Mononuclear cell (primary cell): Measurements from ENCODE around the gene P2RY6. TPM values are rescaled to one million over a fixed set of nuclear protein-coding genes. Genes with fewer than 3 reads are reported as not detected.

Source experiments
- H3K27me3 ChIP-seq: 2 replicates; pipeline ENCODE4 v1.6.0; 2011; ENCODE audit warnings: low read length, control low read depth; ENCODE audit not compliant: insufficient read depth
- H3K4me1 ChIP-seq: 2 replicates; pipeline ENCODE4 v1.5.1; 2011; ENCODE audit warnings: mild to moderate bottlenecking, low read length, control low read depth; ENCODE audit not compliant: insufficient read depth
- H3K4me3 ChIP-seq: 2 replicates; pipeline ENCODE4 v1.5.1; 2011; ENCODE audit warnings: mild to moderate bottlenecking, low read length, moderate library complexity
- H3K9me3 ChIP-seq: 2 replicates; pipeline ENCODE4 v1.5.1; 2011; ENCODE audit warnings: low read depth, mild to moderate bottlenecking, control low read depth, low read length
- total RNA-seq: library from RNA; depleted of rRNA; stranded (reverse); fragments of >200 nt; gene quantifications from one replicate; pipeline ENCODE4 v1.2.3, GENCODE V29; 2012

The P2RY6 gene
- total RNA-seq, 1 donor: 0.42 TPM

GRCh38 chr11:73307323-73308002, 35.3 kb downstream of the P2RY6 start:
- peaks cover 3% of the 10 kb centered on the region for H3K27me3 ChIP-seq
- peak overlapping the region; percentile 51 for H3K4me3 ChIP-seq
- H3K9me3 ChIP-seq: no peaks in the 10 kb centered on the region
- peaks cover 32% of the 10 kb centered on the region for H3K4me1 ChIP-seq

- H3K4me3 ChIP-seq: peak within 1 kb of the TSS; percentile 51
- H3K9me3 ChIP-seq: no peaks in the 10 kb centered on the region
- peaks cover 3% of the 10 kb centered on the region for H3K27me3 ChIP-seq
- peaks cover 32% of the 10 kb centered on the region for H3K4me1 ChIP-seq
Observed at GRCh38 chr11:73308003-73308960, 36.1 kb downstream of the P2RY6 start, which contains the start of gene ARHGEF17. Gene ARHGEF17, plus strand, starts transcription at chr11:73308276. Its CDS starts 363 bp downstream, at chr11:73308639.

- peak overlapping the region; percentile 51 for H3K4me3 ChIP-seq
Observed at GRCh38 chr11:73308961-73309919, 37.1 kb downstream of the P2RY6 start.

GRCh38 chr11:73310076-73310475, 37.9 kb downstream of the P2RY6 start:
- Histone ChIP-seq H3K27me3 (peaks cover 3% of the 10 kb centered on the region), H3K9me3 (no peaks in the 10 kb centered on the region), H3K4me3 (no peak overlapping the region), H3K4me1 (peaks cover 46% of the 10 kb centered on the region)

More at GRCh38 chr11:73308961-73309919, 37.1 kb downstream of the P2RY6 start:
- Histone ChIP-seq H3K4me1 (peaks cover 42% of the 10 kb centered on the region), H3K9me3 (no peaks in the 10 kb centered on the region), H3K27me3 (peaks cover 3% of the 10 kb centered on the region)

- H3K4me3 ChIP-seq: no peak overlapping the region
- peaks cover 46% of the 10 kb centered on the region for H3K4me1 ChIP-seq
- H3K27me3 ChIP-seq: peaks cover 3% of the 10 kb centered on the region
- no peaks in the 10 kb centered on the region for H3K9me3 ChIP-seq
Observed at GRCh38 chr11:73310661-73311393, 38.7 kb downstream of the P2RY6 start.

GRCh38 chr11:73311394-73311869, 39.3 kb downstream of the P2RY6 start:
- Histone ChIP-seq H3K4me1 (peaks cover 41% of the 10 kb centered on the region), H3K4me3 (no peak overlapping the region), H3K9me3 (no peaks in the 10 kb centered on the region), H3K27me3 (peaks cover 3% of the 10 kb centered on the region)

- Histone ChIP-seq H3K27me3 (peaks cover 3% of the 10 kb centered on the region), H3K9me3 (no peaks in the 10 kb centered on the region), H3K4me1 (peaks cover 35% of the 10 kb centered on the region), H3K4me3 (no peak overlapping the region)
Observed at GRCh38 chr11:73312036-73312435, 39.9 kb downstream of the P2RY6 start.

- Histone ChIP-seq H3K4me3 (no peak overlapping the region), H3K27me3 (peaks cover 3% of the 10 kb centered on the region), H3K4me1 (peaks cover 30% of the 10 kb centered on the region), H3K9me3 (no peaks in the 10 kb centered on the region)
Observed at GRCh38 chr11:73312851-73313327, 40.8 kb downstream of the P2RY6 start.

GRCh38 chr11:73313652-73314051, 41.5 kb downstream of the P2RY6 start:
- H3K4me1 ChIP-seq: peaks cover 23% of the 10 kb centered on the region
- no peak overlapping the region for H3K4me3 ChIP-seq
- H3K27me3 ChIP-seq: peaks cover 3% of the 10 kb centered on the region
- no peaks in the 10 kb centered on the region for H3K9me3 ChIP-seq

- no peaks in the 10 kb centered on the region for H3K9me3 ChIP-seq
- peaks cover 3% of the 10 kb centered on the region for H3K27me3 ChIP-seq
- H3K4me3 ChIP-seq: no peak overlapping the region
- peaks cover 16% of the 10 kb centered on the region for H3K4me1 ChIP-seq
Observed at GRCh38 chr11:73314117-73314961, 42.2 kb downstream of the P2RY6 start.

GRCh38 chr11:73315293-73316020, 43.3 kb downstream of the P2RY6 start:
- no peaks in the 10 kb centered on the region for H3K27me3 ChIP-seq

GRCh38 chr11:73316422-73316821, 44.3 kb downstream of the P2RY6 start:
- Histone ChIP-seq H3K4me3 (no peak overlapping the region), H3K9me3 (no peaks in the 10 kb centered on the region), H3K4me1 (peaks cover 17% of the 10 kb centered on the region), H3K27me3 (no peaks in the 10 kb centered on the region)

More at GRCh38 chr11:73315293-73316020, 43.3 kb downstream of the P2RY6 start:
- Histone ChIP-seq H3K9me3 (no peaks in the 10 kb centered on the region), H3K4me3 (no peak overlapping the region), H3K4me1 (peaks cover 14% of the 10 kb centered on the region)
